ENCODE results near the gene ETS2.

ETS2 gene

DNA sequence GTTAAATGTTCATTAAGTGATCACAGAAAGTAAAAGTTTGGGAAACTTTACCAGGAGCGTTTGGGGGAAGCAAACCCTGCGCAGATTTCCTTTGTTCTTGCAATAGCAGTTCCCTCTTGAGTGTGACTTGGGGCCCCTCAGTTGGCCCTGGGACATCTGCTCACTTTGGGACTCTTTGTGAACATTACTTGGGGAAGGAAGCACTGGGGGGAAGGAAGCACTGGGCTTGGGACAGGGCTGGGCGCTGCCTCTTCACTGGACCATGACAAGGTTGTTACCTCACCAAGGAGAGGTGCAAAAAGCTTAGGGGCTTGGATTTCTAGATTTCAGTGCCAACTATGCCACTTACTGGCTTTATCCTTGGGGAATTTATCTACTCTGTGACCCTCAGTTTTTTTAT is 63.5 kb downstream of the ETS2 start:
- no peaks in the 10 kb centered on the region for H3K36me3 Mint-ChIP-seq (ENCODE audit: low read depth)
- no peak overlapping the region for H3K27ac Mint-ChIP-seq
- H3K4me1 Mint-ChIP-seq: no peaks in the 10 kb centered on the region
- H3K9me3 Mint-ChIP-seq: no peaks in the 10 kb centered on the region
- peaks cover 4% of the 10 kb centered on the region for H3K27me3 Mint-ChIP-seq (ENCODE audit: low read depth)
- no peak for TF ChIP-seq CTCF (IDR thresholded peaks at IDR 0.05; ENCODE audit: unreplicated experiment in 3 of 3)
- no peak overlapping the region for H3K4me3 Mint-ChIP-seq

DNA sequence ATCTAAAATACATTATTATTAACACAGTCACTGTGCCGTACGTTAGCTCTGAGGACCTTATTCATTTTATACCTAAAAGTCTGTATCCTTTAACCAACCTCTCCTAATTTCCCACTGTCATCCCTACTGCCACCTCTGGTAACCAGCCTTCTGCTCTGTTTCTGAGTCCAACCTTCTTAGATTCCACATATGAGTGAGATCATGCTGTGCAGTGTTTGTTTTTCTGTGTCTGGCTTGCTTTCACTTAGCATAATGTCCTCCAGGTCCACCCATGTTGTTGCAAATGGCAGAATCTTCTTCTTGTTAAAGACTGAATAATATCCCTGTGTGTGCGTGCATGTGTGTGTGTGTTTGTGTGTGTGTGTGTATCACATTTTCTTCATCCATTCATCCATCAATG is 64.2 kb downstream of the ETS2 start:
- TF ChIP-seq CTCF (IDR thresholded peaks at IDR 0.05; ENCODE audit: unreplicated experiment in 3 of 3): no peak
- H3K9me3 Mint-ChIP-seq: no peaks in the 10 kb centered on the region
- H3K36me3 Mint-ChIP-seq (ENCODE audit: low read depth): no peaks in the 10 kb centered on the region
- no peaks in the 10 kb centered on the region for H3K4me1 Mint-ChIP-seq
- H3K27ac Mint-ChIP-seq: no peak overlapping the region
- H3K4me3 Mint-ChIP-seq: no peak overlapping the region
- peaks cover 4% of the 10 kb centered on the region for H3K27me3 Mint-ChIP-seq (ENCODE audit: low read depth)
